ENCODE data around the gene DUS4L.

DUS4L gene

GRCh38 chr7:107615910-107616680 is 52.3 kb downstream of the DUS4L start:
- no peak for DNase-seq (ENCODE audit: low spot score)

- DNase-seq (ENCODE audit: low spot score), result no peak
Observed at GRCh38 chr7:107622429-107622828, 58.7 kb downstream of the DUS4L start.

GRCh38 chr7:107622894-107623293 is 59.1 kb downstream of the DUS4L start:
- no peak for DNase-seq (ENCODE audit: low spot score)

- no peak for DNase-seq (ENCODE audit: low spot score)
Observed at GRCh38 chr7:107627002-107627401, 63.2 kb downstream of the DUS4L start.
